ENCODE measurements around the gene CACNA2D3.

Gene CACNA2D3

GRCh38 chr3:54173371-54173770 lies 51.0 kb downstream of the CACNA2D3 start:
- DNase-seq, result no peak

- no peak for DNase-seq
These were observed 53.8 kb downstream of the CACNA2D3 start for GRCh38 chr3:54176106-54176505.

GRCh38 chr3:54177816-54178215 lies 55.5 kb downstream of the CACNA2D3 start:
- no peak for DNase-seq

GRCh38 chr3:54178376-54178775 lies 56.0 kb downstream of the CACNA2D3 start:
- DNase-seq, result no peak

- DNase-seq, result no peak
These were observed 58.6 kb downstream of the CACNA2D3 start for GRCh38 chr3:54180921-54181320.

- no peak for DNase-seq
These were observed 59.9 kb downstream of the CACNA2D3 start for GRCh38 chr3:54182242-54182641.

GRCh38 chr3:54185740-54186139 lies 63.4 kb downstream of the CACNA2D3 start:
- DNase-seq, result no peak

GRCh38 chr3:54188176-54188791 lies 65.9 kb downstream of the CACNA2D3 start:
- peak; percentile 2 for DNase-seq

GRCh38 chr3:54191220-54191619 lies 68.9 kb downstream of the CACNA2D3 start:
- DNase-seq, result no peak

- DNase-seq, result no peak
These were observed 69.7 kb downstream of the CACNA2D3 start for GRCh38 chr3:54192026-54192425.

GRCh38 chr3:54193093-54193492 lies 70.7 kb downstream of the CACNA2D3 start:
- no peak for DNase-seq

- DNase-seq, result no peak
These were observed 74.1 kb downstream of the CACNA2D3 start for GRCh38 chr3:54196360-54196991.

- DNase-seq, result no peak
These were observed 75.2 kb downstream of the CACNA2D3 start for GRCh38 chr3:54197509-54197908.

- DNase-seq, result no peak
These were observed 76.2 kb downstream of the CACNA2D3 start for GRCh38 chr3:54198556-54198955.

- DNase-seq, result no peak
These were observed 79.7 kb downstream of the CACNA2D3 start for GRCh38 chr3:54202054-54202453.

GRCh38 chr3:54202651-54203248 lies 80.4 kb downstream of the CACNA2D3 start:
- no peak for DNase-seq

GRCh38 chr3:54206874-54207273 lies 84.5 kb downstream of the CACNA2D3 start:
- DNase-seq, result no peak

GRCh38 chr3:54211097-54211496 lies 88.7 kb downstream of the CACNA2D3 start:
- no peak for DNase-seq

- DNase-seq, result no peak
These were observed 90.4 kb downstream of the CACNA2D3 start for GRCh38 chr3:54212723-54213122.

- no peak for DNase-seq
These were observed 91.6 kb downstream of the CACNA2D3 start for GRCh38 chr3:54213907-54214306.

- no peak for DNase-seq
These were observed 92.5 kb downstream of the CACNA2D3 start for GRCh38 chr3:54214845-54215244.

GRCh38 chr3:54215521-54215920 lies 93.2 kb downstream of the CACNA2D3 start:
- no peak for DNase-seq

- DNase-seq, result no peak
These were observed 95.5 kb downstream of the CACNA2D3 start for GRCh38 chr3:54217828-54218227.

GRCh38 chr3:54222316-54222715 lies 100.0 kb downstream of the CACNA2D3 start:
- DNase-seq, result no peak

- DNase-seq, result no peak
These were observed 100.7 kb downstream of the CACNA2D3 start for GRCh38 chr3:54223063-54223462.

Data from stimulated activated naive CD4-positive, alpha-beta T cell treated with Interleukin-2 at 50 U/mL for 16 hours (primary cell).